CD14-positive monocyte (primary cell): ENCODE measurements around the gene COL10A1. TPM values are rescaled to one million over a fixed set of nuclear protein-coding genes. Genes with fewer than 3 reads are reported as not detected.

Experiments used
- DNase-seq, 3 donors: peaks; one replicate each; pipeline ENCODE4 v3.0.0-alpha.2; 2011 to 2022
- H2AFZ ChIP-seq: 2 replicates; pipeline ENCODE4 v1.6.0; 2012; ENCODE audit warnings: mild to moderate bottlenecking, low read depth, low read length, inconsistent platforms; ENCODE audit not compliant: insufficient read depth, poor library complexity, severe bottlenecking
- H3K27ac ChIP-seq, 2 donors: 1 replicate in 1 of 2; 2 replicates in 1 of 2; pipeline ENCODE4 v1.5.1; 2012 to 2013; ENCODE audit warnings: low read length in 2 of 2, control low read depth in 1 of 2, inconsistent platforms in 1 of 2, low read depth in 1 of 2, mild to moderate bottlenecking in 1 of 2
- H3K27me3 ChIP-seq, 2 donors: one replicate each; pipeline versions ENCODE4 v1.6.0 to v1.6.1; 2011 to 2013; ENCODE audit warnings: low read length in 2 of 2; ENCODE audit not compliant: control insufficient read depth in 2 of 2, insufficient read depth in 2 of 2
- H3K36me3 ChIP-seq, 2 donors: replicated peaks in 1 of 2; 1 replicate in 1 of 2; 2 replicates in 1 of 2; pipeline versions ENCODE4 v1.5.1 to v1.6.1; 2012 to 2013; ENCODE audit warnings: low read length in 2 of 2, control low read depth in 1 of 2, inconsistent platforms in 1 of 2, mild to moderate bottlenecking in 1 of 2; ENCODE audit not compliant: insufficient read depth in 2 of 2, control insufficient read depth in 1 of 2
- H3K4me1 ChIP-seq, 2 donors: 1 replicate in 1 of 2; 2 replicates in 1 of 2; pipeline versions ENCODE4 v1.5.1 to v1.6.1; 2012 to 2013; ENCODE audit warnings: low read length in 2 of 2, control low read depth in 1 of 2, inconsistent platforms in 1 of 2, mild to moderate bottlenecking in 1 of 2, moderate library complexity in 1 of 2; ENCODE audit not compliant: insufficient read depth in 2 of 2, control insufficient read depth in 1 of 2
- H3K4me2 ChIP-seq: replicated peaks from 2 replicates; pipeline ENCODE3; 2012; ENCODE audit warnings: low read length, moderate library complexity, mild to moderate bottlenecking; ENCODE audit not compliant: poor library complexity, severe bottlenecking; ENCODE audit errors: extremely low read depth
- H3K4me3 ChIP-seq, 3 experiments: fragments of 200-600 bp in 1 of 3; sonication (generic) in 1 of 3; replicated peaks in 1 of 3; 1 replicate in 2 of 3; 2 replicates in 1 of 3; pipeline ENCODE4 v1.5.1; 2011 to 2013; ENCODE audit warnings: low read length in 3 of 3, mild to moderate bottlenecking in 3 of 3, control low read depth in 2 of 3, low read depth in 2 of 3, inconsistent platforms in 1 of 3, moderate library complexity in 1 of 3
- H3K79me2 ChIP-seq: 2 replicates; pipeline ENCODE4 v1.6.0; 2012; ENCODE audit warnings: mild to moderate bottlenecking, control low read depth, inconsistent platforms, low read length, moderate library complexity; ENCODE audit not compliant: insufficient read depth
- H3K9ac ChIP-seq: 2 replicates; pipeline ENCODE4 v1.6.0; 2017; ENCODE audit warnings: low read length, mild to moderate bottlenecking; ENCODE audit not compliant: insufficient read depth, poor library complexity, severe bottlenecking
- H3K9me3 ChIP-seq, 2 donors: replicated peaks in 1 of 2; 1 replicate in 1 of 2; 2 replicates in 1 of 2; pipeline versions ENCODE4 v1.5.1 to v1.6.1; 2012 to 2013; ENCODE audit warnings: low read length in 2 of 2, control low read depth in 1 of 2; ENCODE audit not compliant: control insufficient read depth in 1 of 2, insufficient read depth in 1 of 2
- H4K20me1 ChIP-seq: 2 replicates; pipeline ENCODE4 v1.6.0; 2012; ENCODE audit warnings: mild to moderate bottlenecking, low read length, control low read depth, moderate library complexity; ENCODE audit not compliant: insufficient read depth
- H3K27ac Mint-ChIP-seq, 7 donors: one replicate each; pipeline ENCODE4 v1.8.0; 2020; ENCODE audit warnings: mild to moderate bottlenecking in 7 of 7, mixed read lengths in 7 of 7, moderate library complexity in 6 of 7, inconsistent platforms in 2 of 7
- H3K27me3 Mint-ChIP-seq, 3 donors: one replicate each; pipeline ENCODE4 v1.8.0; 2021 to 2022; ENCODE audit warnings: low read depth in 3 of 3, mild to moderate bottlenecking in 3 of 3, mixed read lengths in 3 of 3, moderate library complexity in 3 of 3, inconsistent platforms in 1 of 3
- H3K36me3 Mint-ChIP-seq, 2 donors: one replicate each; pipeline ENCODE4 v1.8.0; 2020; ENCODE audit warnings: mixed read lengths in 2 of 2, inconsistent platforms in 1 of 2, mild to moderate bottlenecking in 1 of 2
- H3K4me1 Mint-ChIP-seq: one replicate; pipeline ENCODE4 v1.8.0; 2020; ENCODE audit warnings: mild to moderate bottlenecking, mixed read lengths
- H3K4me3 Mint-ChIP-seq, 2 donors: one replicate each; pipeline ENCODE4 v1.8.0; 2020; ENCODE audit warnings: mild to moderate bottlenecking in 2 of 2, mixed read lengths in 2 of 2, moderate library complexity in 1 of 2
- H3K9me3 Mint-ChIP-seq, 7 donors: one replicate each; pipeline ENCODE4 v1.8.0; 2020 to 2022; ENCODE audit warnings: mixed read lengths in 7 of 7, mild to moderate bottlenecking in 6 of 7, moderate library complexity in 6 of 7, inconsistent platforms in 2 of 7
- WGBS: methylation state at CpG from one replicate; pipeline ENCODE4 v1.1.5; 2013; ENCODE audit warnings: missing lambda C conversion rate; ENCODE audit not compliant: insufficient coverage; 5-methylcytosine and 5-hydroxymethylcytosine counted together
- intact Hi-C, 2 donors: fragments of 100-400 bp; cut with micrococcal nuclease; formaldehyde crosslinking; loops; one replicate each; pipeline versions ENCODE4 v1.15.0 to v1.15.1; 2023
- polyA plus RNA-seq, 3 donors: library from polyadenylated mRNA; depleted of rRNA in 1 of 3; unstranded in 2 of 3; stranded (reverse) in 1 of 3; fragments of 300-500 nt in 2 of 3; fragments of >200 nt in 1 of 3; fragmentation: Illumina TruSeq in 2 of 3; gene quantifications; 1 replicate in 2 of 3; 2 replicates in 1 of 3; pipeline ENCODE4 v1.2.3, GENCODE V29; 2012 to 2021
- TF ChIP-seq, protein P1 (sequence below): fragments of 200-600 bp; IDR thresholded peaks from one replicate; pipeline ENCODE4 v1.8.0; 2022; ENCODE audit warnings: antibody characterized with exemption, mild to moderate bottlenecking

Gene COL10A1
- polyA plus RNA-seq, 3 donors: not detected

DNA sequence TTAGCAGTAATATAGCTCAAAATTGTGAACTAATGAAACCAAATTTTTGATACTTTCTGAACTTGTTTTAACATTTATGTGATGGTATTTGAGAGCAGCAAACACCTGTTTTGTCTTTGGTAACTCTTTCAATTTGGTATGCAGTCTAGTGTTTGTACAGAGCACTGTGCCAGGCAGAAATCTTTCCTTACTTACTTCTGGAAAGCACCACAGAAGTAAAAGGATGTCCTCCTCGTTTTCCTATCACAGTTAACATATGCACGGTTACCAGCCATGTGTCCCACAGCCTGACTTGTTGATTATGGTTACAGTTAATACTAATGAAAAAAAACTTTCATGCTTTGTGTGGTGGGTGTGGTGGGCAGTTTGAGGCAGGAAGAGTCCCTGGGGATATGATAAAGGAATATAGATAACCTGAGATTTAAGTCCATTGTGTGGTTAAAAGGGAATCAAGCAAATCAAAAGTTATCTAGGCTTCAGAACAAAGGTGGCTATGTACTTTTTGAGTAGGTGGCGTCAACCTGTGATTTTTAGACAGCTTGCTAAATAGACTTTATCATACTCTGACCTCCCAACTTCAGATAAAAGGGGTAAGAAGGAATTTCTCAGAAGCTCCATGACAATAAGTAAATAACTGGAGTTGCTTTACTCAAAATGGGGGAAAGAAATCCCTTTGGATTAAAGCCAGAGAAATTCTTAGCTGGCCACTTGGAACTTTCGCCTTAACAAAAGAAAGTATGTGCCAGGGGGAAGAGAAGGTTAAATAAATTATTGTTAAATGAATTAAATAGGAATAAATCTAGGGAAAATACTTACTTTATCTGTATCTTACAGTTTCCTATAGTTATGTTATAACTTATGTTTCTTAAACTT lies 20.1 kb upstream of the COL10A1 start:
- no peaks in the 10 kb centered on the region for H3K9me3 Mint-ChIP-seq

DNA sequence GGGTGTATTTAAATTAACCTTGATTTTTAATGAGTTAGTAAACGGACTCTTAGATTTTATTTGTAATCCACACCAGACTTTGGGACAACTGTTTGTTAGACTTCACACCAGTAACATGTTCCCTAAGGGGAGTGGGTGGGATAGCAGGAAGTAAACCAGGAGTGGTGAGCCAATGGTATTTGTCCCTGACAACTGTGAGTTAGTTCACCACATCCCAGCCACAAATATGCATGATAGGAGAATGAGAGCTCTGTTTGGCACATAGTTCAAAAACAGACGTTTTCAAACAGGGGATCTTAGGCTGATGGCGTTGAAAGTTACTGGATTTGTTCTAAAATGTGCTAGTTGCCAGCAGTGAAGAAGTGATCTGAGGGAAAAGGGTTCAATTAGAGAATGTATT lies 18.7 kb upstream of the COL10A1 start:
- Histone ChIP-seq H3K4me3 (no peak overlapping the region), H3K36me3 (no peaks in the 10 kb centered on the region), H3K4me2 (no peak overlapping the region), H3K27ac (no peak overlapping the region), H4K20me1 (no peaks in the 10 kb centered on the region), H2AFZ (no peak overlapping the region), H3K4me1 (no peaks in the 10 kb centered on the region), H3K9me3 (no peaks in the 10 kb centered on the region), H3K27me3 (no peaks in the 10 kb centered on the region), H3K9ac (no peak overlapping the region), H3K79me2 (no peaks in the 10 kb centered on the region)
- Mint-ChIP-seq H3K27ac (no peak overlapping the region), H3K4me3 (no peak overlapping the region), H3K4me1 (no peaks in the 10 kb centered on the region), H3K9me3 (no peaks in the 10 kb centered on the region), H3K27me3 (no peaks in the 10 kb centered on the region), H3K36me3 (peaks cover 2 to 6% of the 10 kb centered on the region in 2 donors)
- intact Hi-C loops: no loop called here
- DNase-seq: no peak
- WGBS: 100% methylated on average over 1 of the region's 3 CpGs
- TF ChIP-seq, protein P1, sequence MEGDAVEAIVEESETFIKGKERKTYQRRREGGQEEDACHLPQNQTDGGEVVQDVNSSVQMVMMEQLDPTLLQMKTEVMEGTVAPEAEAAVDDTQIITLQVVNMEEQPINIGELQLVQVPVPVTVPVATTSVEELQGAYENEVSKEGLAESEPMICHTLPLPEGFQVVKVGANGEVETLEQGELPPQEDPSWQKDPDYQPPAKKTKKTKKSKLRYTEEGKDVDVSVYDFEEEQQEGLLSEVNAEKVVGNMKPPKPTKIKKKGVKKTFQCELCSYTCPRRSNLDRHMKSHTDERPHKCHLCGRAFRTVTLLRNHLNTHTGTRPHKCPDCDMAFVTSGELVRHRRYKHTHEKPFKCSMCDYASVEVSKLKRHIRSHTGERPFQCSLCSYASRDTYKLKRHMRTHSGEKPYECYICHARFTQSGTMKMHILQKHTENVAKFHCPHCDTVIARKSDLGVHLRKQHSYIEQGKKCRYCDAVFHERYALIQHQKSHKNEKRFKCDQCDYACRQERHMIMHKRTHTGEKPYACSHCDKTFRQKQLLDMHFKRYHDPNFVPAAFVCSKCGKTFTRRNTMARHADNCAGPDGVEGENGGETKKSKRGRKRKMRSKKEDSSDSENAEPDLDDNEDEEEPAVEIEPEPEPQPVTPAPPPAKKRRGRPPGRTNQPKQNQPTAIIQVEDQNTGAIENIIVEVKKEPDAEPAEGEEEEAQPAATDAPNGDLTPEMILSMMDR: no peak

More for the DNA sequence above, 20.1 kb upstream of the COL10A1 start:
- Histone ChIP-seq H3K27me3 (no peaks in the 10 kb centered on the region), H3K9ac (no peak overlapping the region), H3K4me3 (no peak overlapping the region), H4K20me1 (no peaks in the 10 kb centered on the region), H3K27ac (no peak overlapping the region), H2AFZ (no peak overlapping the region), H3K36me3 (no peaks in the 10 kb centered on the region), H3K9me3 (no peaks in the 10 kb centered on the region), H3K4me1 (no peaks in the 10 kb centered on the region), H3K4me2 (no peak overlapping the region), H3K79me2 (no peaks in the 10 kb centered on the region)
- DNase-seq: no peak
- intact Hi-C loops: no loop called here
- H3K4me3 Mint-ChIP-seq: no peak overlapping the region
- no peak overlapping the region for H3K27ac Mint-ChIP-seq
- H3K4me1 Mint-ChIP-seq: no peaks in the 10 kb centered on the region
- H3K27me3 Mint-ChIP-seq: no peaks in the 10 kb centered on the region
- WGBS: no CpG with 5 or more reads among the region's 4 CpGs
- TF ChIP-seq, protein P1: no peak
- H3K36me3 Mint-ChIP-seq: peaks cover 1 to 3% of the 10 kb centered on the region in 2 donors
